HG03108 (cell line): ENCODE data around the gene HNRNPM.
A peak's percentile ranks its signal among the peaks of the same experiment; 100 is the strongest.
"Not testable (repeated sequence)": the region's sequence is repeated elsewhere in the genome, so short reads cannot be mapped to it uniquely, and the experiment has no call there.

ENCODE experiments used
- ATAC-seq: cut with Tn5 transposase; IDR thresholded peaks from one replicate; pipeline ENCODE4 v1.9.1; 2021; ENCODE audit warnings: moderate library complexity; ENCODE audit not compliant: unreplicated experiment

The HNRNPM gene, protein sequence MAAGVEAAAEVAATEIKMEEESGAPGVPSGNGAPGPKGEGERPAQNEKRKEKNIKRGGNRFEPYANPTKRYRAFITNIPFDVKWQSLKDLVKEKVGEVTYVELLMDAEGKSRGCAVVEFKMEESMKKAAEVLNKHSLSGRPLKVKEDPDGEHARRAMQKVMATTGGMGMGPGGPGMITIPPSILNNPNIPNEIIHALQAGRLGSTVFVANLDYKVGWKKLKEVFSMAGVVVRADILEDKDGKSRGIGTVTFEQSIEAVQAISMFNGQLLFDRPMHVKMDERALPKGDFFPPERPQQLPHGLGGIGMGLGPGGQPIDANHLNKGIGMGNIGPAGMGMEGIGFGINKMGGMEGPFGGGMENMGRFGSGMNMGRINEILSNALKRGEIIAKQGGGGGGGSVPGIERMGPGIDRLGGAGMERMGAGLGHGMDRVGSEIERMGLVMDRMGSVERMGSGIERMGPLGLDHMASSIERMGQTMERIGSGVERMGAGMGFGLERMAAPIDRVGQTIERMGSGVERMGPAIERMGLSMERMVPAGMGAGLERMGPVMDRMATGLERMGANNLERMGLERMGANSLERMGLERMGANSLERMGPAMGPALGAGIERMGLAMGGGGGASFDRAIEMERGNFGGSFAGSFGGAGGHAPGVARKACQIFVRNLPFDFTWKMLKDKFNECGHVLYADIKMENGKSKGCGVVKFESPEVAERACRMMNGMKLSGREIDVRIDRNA

DNA sequence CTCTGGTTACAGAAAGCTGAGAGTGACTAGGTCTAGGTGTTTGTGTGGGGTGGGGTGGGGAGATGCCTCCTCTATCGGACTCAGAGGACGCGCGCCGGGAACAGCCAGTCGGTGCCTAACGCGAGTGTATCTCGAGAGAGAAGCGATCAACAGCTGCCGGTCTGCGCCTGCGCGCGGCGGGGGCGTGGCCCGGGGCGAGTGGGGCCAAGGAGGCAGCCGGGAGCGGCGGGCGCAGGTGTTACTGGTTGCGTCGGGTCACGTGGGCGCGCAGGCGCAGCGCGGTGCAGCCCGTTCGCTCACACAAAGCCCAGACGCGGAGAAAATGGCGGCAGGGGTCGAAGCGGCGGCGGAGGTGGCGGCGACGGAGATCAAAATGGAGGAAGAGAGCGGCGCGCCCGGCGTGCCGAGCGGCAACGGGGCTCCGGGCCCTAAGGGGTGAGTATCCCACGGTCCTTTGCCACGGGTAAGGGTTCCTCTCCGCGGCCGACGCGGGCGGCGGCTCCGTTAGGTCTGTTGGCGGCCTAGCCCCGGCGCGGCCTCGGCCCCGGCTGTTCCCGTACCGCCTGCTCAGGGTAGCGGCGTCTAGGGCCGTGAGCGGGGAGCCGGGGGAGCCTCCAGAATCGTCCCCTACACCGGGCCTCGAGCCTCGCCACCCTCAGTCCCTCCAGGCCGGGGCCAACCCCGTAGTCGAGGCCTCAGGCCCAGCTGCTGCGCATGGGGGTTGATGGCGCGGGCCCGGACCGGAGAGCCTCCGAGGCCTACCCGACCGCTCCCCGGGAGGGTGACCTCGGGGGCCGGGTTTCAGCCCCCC lies at the start of gene HNRNPM:
Gene HNRNPM (plus strand): TSS at position 299 of the 811 bp plus-strand sequence. CDS start 24 bp downstream, at position 323.
- peak; percentile 67 for ATAC-seq

DNA sequence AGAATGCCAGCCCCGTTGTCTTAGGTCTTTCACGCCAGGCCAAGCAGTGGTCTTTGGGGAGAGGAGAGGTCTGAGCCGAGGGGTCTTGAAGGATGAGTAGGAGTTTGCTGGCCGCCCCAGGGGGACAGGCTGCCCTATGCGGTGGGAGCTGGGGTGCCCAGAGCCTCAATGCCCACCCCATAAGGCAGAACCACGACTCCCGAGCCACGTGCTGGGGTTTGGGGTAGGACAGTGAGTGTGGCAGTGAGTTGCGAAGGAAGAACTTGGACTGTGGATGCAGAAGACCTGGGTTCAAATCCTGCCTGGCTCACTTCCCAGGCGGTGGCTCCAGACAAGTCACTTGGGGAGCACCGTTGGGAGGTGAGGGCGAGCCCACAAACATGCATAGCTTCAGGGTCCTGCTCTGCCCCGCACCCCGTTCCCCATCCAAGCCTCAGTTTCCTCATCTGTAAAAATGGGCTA lies 49.1 kb upstream of the HNRNPM start:
- no peak for ATAC-seq

DNA sequence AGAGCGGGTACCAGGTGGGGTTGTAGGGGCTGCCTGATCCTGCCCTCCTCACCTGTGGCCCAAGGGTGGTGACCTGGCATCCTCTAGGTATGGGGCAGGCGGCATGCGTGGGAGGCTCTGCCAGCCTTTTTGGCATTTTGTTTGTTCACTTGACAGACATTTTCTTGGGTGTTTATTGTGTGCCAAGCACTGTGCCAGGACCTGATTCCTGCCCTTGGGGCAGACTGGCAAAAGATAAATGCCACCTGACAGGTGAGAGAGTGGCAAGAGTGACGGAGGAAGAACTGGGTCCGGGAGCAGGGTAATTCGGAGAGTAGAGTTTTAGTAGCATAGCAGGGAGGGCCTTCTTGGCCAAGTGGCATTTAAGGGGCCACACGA lies 48.6 kb upstream of the HNRNPM start:
- ATAC-seq = no peak

DNA sequence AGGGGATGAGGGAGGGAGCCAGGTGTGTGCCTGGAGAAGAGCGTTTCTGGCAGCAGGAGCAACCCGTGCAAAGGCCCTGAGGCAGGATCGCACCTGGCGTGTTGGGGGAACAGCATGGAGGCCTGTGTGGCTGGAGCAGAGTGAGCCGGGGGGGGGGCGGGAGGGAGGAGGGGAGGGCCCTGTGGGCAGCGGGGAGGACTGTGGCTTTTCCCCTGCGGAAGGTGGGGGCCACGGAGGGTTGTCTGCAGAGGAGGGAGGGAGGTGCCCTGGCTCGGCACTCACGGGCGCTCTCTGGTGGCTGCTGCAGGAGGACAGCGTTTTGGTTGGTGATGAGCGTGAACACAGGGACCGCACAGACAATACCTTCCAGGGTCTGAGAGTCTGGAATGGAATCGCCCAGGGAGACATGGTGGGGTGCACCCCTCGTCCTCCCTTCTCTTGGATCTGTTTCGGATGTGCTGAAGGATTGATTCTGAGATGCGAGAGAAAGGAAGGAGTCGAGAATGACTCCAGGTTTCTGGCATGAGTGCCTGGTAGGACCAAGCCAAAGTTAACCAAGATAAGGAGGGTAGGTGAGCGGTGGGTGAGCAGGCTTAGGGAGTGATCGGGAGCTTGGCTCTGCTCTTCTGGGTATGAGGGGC lies 48.1 kb upstream of the HNRNPM start:
- ATAC-seq = no peak

DNA sequence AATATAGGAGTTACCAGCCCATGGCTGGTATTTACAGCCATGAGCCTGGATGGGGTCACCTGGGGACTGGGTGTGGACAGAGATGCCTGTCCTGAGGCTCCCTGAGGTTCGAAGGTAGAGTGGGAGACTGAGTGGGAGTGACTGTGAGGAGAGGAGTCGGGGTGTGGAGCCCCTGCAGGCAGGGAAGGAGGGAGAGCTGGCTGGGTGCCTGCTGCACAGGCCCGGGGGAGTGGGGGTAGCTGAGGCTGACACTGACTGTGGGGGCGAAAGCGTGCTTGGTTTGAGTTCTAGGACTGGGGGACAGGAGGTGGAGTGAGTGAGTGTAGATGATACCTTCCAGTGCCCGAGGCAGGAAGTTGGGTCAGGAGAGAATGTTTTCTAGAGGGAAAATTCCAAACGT lies 47.5 kb upstream of the HNRNPM start:
- ATAC-seq = no peak

DNA sequence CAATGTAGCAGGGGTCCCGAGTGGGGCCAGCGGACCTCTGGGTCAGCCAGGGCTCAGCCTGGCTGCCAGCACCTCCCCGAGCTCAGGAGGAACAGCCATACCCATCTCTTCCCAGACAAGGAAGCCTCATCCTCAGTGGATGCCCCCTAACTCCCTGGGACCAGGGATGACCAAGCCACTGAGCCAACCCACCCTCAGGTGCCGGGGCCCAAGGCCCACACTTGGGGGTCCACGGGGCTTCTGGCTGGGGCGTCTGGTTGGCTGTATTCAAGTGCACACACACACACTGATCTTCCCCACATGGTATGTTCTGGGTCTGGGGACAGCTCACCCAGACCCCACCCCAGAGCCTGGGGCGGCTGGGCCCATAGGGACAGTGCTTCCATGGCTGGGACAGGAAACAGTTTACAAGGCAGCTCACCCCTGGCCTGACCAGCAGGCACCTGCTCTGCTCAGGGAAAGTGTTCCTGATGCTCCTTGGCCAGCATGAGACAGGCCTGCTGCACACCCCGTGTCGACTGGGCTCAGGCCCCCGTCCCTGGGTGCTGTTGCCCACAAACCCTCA lies 46.9 kb upstream of the HNRNPM start:
- no peak for ATAC-seq

DNA sequence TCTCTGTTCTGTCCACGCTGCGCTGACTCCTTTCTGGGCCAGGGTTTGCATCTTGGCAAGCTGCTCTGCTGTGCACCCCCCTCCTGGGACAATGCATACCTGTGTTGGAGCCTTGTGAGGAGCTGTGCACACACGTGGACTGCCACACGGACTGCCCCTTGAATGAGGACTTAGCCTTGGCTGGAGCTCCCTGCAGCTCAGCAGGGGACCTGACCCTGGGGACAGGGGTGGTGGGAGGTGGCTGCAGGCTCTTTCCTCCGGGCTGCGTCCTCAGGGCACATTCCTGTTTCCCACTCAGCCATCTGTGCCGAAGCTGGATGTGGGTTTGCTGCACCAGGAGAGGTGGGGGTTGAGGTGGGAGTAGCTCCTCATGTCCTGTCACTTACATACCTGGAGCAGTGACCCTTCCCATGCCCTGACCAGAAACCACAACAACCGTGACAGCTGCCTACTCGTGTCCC lies 46.4 kb upstream of the HNRNPM start:
- no peak for ATAC-seq

DNA sequence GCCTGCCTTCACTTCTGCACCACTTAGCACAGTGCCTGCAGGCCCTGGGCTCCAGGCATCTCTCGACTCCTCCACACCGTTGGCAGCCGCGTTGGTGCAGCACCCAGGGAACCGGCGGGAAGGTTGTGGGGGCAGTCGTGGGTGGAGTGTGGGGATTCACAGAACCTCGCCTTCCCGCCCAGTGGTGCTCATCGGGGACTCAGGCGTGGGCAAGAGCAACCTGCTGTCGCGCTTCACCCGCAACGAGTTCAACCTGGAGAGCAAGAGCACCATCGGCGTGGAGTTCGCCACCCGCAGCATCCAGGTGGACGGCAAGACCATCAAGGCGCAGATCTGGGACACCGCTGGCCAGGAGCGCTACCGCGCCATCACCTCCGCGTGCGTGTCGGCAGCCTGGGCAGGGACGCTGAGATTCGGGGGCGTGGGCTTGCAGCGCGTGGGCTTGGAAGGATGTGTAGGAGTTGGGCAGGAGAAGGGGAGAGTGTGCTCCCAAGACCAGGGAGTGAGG lies 45.0 kb upstream of the HNRNPM start:
- ATAC-seq = no peak

DNA sequence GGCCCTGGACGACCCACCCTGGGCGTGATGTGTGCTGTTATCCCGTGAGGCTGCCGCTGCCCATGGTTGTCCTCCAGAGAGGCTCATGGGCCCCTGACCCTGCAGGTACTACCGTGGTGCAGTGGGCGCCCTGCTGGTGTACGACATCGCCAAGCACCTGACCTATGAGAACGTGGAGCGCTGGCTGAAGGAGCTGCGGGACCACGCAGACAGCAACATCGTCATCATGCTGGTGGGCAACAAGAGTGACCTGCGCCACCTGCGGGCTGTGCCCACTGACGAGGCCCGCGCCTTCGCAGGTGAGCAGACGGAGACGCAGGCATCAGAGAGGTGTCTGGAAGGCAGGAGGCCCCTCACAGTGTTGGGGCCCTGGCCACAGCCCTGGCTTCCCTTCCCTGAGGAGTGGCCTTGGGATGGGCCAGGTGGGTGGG lies 42.8 kb upstream of the HNRNPM start:
- no peak for ATAC-seq

DNA sequence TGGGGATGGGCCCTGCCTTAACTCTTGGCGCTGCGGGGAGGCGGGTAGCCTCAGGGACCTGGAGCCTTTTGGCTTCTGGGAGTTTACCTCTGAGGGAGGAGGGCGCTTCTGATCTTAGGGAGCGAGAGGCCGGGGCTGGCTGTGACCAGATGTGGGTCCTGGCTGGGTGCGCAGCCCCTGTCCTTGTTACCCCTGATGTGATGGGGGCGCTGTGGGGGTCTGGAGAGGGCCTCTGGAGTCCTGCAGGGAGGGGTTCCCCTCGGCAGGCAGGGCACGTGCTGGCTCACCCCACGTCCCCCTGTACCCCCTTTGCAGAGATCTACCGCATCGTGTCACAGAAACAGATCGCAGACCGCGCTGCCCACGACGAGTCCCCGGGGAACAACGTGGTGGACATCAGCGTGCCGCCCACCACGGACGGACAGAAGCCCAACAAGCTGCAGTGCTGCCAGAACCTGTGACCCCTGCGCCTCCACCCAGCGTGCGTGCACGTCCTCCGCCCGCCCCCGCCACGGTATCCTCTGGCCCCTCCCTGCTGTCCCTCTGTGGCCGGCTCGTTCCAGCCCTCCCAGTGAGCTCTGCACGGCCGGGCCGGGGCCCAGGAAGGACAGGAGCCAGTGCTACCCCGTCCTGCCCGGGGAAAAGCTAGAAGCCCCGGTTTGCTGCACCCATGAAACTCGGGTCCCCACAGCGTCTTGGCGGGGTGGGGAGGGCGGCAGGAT lies 41.5 kb upstream of the HNRNPM start:
- ATAC-seq = no peak

DNA sequence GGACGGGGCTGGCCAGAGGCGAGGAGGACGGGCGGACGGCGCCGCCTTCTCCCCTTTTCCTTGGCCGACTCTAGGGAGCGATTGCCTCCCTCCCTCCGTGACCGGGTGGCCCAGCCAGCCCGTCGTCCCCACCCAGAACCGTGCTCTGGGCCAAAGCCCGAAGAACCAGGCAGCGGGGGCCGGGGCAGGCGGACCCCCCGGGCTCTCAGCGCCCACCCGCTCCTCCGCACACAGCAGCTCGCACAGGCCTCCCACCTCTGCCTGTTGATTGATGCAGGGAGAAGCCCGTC lies 41.0 kb upstream of the HNRNPM start:
- ATAC-seq = no peak

DNA sequence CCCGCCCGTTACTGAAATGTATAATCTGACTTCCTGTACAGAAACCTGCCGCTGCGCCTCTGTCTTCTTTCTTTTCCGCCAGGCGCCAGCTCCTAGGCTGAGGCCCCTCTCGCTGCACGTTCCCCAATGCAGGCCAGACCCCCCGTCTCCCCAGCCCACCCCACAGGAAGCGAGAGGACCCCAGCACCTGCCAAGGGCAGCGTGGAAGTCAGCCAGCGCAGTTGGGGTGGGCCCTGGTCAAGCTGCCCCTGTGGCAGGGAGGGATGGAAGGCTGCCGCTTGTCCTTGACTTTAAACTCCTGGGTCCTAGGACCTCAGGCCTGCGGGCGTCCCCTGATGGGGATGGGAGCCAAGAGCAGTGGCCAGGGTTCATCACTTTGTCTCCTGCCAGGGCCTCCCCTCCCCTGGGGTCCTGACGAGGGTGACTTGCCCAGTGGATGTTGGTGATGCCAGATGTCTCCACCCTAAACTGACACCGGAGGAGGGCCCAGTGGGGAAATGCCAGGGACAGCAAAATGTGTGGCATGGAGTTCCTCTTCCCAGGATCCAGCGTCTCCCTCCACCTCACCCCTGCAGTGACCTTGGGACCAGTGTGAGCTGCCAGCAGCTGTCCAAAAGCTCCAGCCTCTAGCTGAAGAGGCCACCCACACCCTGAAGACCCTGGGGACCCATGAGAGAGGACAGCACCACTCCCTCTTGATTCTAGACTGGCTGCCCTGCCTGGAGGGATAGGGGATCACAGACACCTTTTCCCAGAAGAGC lies 40.2 kb upstream of the HNRNPM start:
- ATAC-seq = no peak

DNA sequence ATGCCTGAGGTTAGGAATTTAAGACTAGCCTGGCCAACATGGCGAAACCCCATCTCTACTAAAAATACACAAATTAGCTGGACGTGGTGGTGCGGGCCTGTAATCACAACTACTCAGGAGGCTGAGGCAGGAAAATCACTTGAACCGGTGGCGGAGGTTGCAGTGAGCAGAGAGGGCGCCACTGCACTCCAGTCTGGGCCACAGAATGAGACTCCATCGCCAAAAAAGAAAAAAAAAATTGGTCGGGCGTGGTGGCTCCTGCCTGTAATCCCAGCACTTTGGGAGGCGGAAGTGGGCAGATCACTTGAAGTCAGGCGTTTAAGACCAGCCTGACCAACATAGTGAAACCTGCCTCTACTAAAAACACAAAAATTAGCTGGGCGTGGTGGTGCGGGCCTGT lies 34.1 kb upstream of the HNRNPM start:
- ATAC-seq = not testable (repeated sequence)

DNA sequence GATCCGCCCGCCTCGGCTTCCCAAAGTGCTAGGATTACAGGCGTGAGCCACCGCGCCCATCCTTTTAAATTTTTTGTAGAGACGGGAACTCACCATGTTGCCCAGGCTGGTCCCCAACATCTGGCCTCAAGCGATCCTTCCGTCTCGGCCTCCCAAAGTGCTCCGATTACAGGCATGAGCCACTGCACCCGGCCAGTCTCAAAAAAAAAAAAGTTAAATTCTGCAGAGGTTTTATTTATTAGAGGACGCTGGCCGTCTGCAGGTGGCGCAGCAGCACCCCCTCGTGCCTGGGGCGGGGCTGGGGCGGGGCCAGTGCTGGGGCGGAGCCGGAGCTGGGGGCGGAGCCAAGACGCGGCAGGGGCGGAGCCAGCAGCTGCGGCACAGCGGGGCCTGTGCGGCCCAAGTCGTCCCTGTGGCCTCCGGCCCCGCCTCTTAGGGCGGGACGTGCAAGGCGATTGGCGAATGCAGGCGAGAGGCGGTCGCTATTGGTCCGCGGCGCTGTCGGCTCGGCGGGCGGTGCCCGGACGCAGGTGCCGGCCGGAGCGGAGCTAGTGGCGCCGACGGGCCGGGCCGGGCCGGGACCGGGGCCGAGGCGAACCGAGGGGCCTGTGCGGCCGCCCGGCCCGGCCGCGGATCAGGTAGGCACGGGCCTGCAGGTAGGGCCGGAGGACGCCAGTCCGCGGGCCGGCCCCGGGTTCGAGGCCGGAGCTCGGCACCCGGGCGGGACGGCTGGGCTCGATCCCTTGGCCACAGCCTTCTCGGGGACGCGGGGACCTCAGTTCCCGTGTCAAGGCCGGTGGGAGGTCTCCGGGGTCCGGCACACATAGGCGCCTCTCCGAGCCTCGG lies 31.8 kb upstream of the HNRNPM start, which contains the start of gene MARCHF2:
Gene MARCHF2 (plus strand): TSS at position 523 of the 846 bp plus-strand sequence. CDS start 8,536 bp downstream, outside the sequence.
- ATAC-seq = peak; percentile 99

DNA sequence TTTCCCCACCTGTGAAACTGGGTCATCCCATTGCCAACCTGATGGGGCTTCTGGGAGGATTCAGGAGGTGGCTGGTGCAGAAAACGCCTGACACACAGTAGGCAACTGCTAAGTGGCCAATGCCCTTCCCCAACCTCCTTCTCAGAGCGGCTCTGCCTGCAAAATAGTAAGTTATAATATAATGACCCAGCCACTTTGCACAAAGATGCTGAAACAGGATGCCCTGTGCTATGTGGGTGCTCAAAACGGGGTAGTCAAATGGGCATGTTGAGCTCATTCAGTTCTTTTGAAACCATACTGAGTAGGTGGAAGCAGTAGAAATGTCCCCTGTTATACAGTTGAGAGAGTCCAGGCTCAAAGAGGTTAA lies 31.2 kb upstream of the HNRNPM start:
- no peak for ATAC-seq

DNA sequence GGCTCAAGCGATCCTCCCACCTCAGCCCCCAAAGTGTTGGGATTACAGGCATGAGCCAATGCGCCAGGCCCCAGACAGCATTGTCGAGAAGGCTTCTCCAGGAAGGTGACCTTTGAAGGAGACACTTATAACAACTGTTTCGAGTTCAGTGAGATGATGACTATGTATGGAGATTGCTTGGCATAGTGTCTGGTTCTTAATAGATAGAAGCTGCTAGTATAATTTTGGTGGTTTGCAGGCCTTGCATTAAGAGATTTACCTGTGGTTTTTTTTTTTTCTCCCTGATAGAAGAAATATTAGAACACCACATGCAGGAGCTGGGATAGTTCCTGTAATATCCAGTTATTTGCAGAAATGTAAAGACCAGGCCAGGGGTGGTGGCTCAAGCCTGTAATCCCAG lies 28.0 kb upstream of the HNRNPM start:
- no peak for ATAC-seq

DNA sequence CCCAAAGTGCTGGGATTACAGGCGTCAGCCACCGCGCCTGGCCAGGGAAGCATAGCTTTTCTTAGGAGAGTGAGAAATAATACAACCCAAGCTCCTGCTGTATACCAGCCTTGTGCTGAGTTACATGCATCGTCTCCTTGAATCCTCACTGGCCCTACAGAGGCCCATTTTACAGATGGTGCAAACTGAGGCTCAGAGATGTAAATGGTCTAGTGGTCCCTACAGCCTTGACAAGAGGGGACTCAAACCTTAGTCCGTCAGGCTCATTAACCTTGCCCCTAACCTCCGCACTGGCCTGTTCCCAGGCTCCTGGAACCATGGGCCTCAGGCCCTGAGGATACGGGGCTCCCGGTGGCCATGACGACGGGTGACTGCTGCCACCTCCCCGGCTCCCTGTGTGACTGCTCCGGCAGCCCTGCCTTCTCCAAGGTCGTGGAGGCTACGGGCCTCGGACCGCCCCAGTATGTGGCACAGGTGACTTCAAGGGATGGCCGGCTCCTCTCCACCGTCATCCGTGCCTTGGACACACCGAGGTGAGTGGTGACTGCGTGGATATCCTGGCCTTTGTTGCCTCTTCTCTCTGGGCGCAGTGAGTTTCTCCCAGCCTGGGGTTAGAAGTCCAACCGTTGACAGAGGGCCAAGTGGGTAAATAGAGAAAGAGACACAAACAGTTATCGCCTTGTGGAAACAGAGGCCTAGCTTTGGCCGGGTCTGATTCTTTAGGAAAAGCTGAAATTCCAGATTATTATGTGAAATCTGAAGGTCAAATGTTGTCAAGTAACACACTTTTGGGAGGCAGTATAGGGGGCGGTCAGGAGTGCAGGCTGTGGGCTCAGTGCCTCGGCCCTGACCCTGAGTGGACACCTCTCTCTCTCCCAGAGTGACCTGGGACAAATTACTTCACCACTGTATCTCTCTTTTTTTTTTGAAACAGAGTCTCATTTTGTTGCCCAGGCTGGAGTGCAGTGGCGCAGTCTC lies 23.0 kb upstream of the HNRNPM start:
- ATAC-seq = no peak
